GM23248 (cell line): Measurements from ENCODE around the gene SCN3B.

Experiments used
- EZH2 ChIP-seq: fragments of 200-600 bp; sonication (generic); IDR thresholded peaks from 2 replicates; pipeline ENCODE4 v1.6.1; 2018; ENCODE audit warnings: antibody characterized with exemption, mild to moderate bottlenecking; ENCODE audit not compliant: insufficient read depth, poor library complexity, severe bottlenecking
- EZH2phosphoT487 ChIP-seq: fragments of 200-600 bp; sonication (generic); IDR thresholded peaks from 2 replicates; pipeline ENCODE4 v1.6.1; 2018; ENCODE audit warnings: antibody characterized with exemption, moderate library complexity, mild to moderate bottlenecking, low read depth; ENCODE audit not compliant: insufficient read depth

DNA sequence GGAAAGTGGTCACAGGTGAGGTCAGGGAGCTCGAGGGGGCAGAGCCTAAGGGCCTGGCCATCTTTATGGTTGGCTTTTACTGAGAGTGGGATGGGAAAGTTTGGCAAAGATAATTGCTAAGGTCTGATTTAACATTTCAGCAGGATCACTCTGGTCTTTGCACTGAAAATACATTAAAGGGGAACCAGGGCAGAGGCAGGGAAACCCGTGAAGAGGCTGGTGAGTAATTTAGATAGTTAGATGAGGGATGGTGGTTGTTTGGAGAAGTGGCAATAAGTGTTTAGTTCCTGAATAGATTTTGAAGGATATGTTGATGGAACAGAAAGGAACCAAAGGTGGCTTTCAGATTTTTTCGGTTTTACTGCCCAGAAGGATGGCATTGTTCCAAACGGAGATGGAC lies 50.8 kb downstream of the SCN3B start:
- TF ChIP-seq EZH2 (no peak), EZH2phosphoT487 (no peak)
